Activated naive CD4-positive, alpha-beta T cell treated with anti-CD3 and anti-CD28 coated beads for 36 hours (primary cell): ENCODE data around the gene TAS2R41. TPM values are rescaled to one million over a fixed set of nuclear protein-coding genes. Genes with fewer than 3 reads are reported as not detected.

ENCODE experiments used
- CTCF ChIA-PET: fragments of 350-600 bp; sonication (Branson Sonifier 250); formaldehyde crosslinking; loops from one replicate; lab custom pipeline; 2021; ENCODE audit warnings: antibody characterized with exemption; lab: Charles Lee
- DNase-seq: peaks from one replicate; pipeline ENCODE4 v3.0.0-alpha.2; 2020
- H3K27ac Mint-ChIP-seq: one replicate; pipeline ENCODE4 v1.8.0; 2021; ENCODE audit warnings: mild to moderate bottlenecking, mixed read lengths
- H3K27me3 Mint-ChIP-seq: one replicate; pipeline ENCODE4 v1.8.0; 2021; ENCODE audit warnings: low read depth, mixed read lengths
- H3K36me3 Mint-ChIP-seq: one replicate; pipeline ENCODE4 v1.8.0; 2021; ENCODE audit warnings: low read depth, mixed read lengths
- H3K4me1 Mint-ChIP-seq: one replicate; pipeline ENCODE4 v1.8.0; 2021; ENCODE audit warnings: low read depth, mixed read lengths
- H3K4me3 Mint-ChIP-seq: one replicate; pipeline ENCODE4 v1.8.0; 2021; ENCODE audit warnings: mild to moderate bottlenecking, moderate library complexity, mixed read lengths
- H3K9me3 Mint-ChIP-seq: one replicate; pipeline ENCODE4 v1.8.0; 2021; ENCODE audit warnings: mixed read lengths
- intact Hi-C: fragments of 100-400 bp; cut with micrococcal nuclease; formaldehyde crosslinking; loops from one replicate; pipeline ENCODE4 v1.15.1; 2023
- total RNA-seq, 2 experiments: library from RNA; stranded (reverse); gene quantifications; one replicate each; pipeline ENCODE4 v1.2.3, GENCODE V29; 2021

Gene TAS2R41
- total RNA-seq, 2 experiments from 2014 or later, result not detected

DNA sequence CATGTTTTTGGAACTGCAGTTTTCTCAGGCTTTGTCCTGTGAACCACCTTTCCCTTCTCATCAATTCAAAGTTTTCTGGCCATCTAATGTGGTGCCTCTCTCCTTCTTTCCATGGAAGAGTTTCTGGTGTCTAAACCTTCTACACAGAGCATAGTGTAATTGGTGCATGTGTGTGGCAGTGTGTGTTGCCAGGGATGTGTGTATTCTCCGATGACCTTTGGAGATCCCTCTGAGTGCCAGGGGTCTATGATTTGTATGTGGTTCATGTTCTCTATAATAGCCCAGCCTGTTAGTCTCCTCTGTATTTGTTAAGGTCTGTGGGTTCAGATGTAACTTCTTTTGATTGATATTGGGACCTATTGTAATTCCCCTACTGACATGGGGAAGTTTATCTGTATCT, 32.9 kb upstream of the TAS2R41 start:
- no peaks in the 10 kb centered on the region for H3K9me3 Mint-ChIP-seq
- no peaks in the 10 kb centered on the region for H3K36me3 Mint-ChIP-seq
- no peak overlapping the region for H3K4me3 Mint-ChIP-seq
- no peak overlapping the region for H3K27ac Mint-ChIP-seq
- DNase-seq, result no peak
- intact Hi-C loops, result no loop called here
- no peaks in the 10 kb centered on the region for H3K27me3 Mint-ChIP-seq
- CTCF ChIA-PET, result no interaction called here
- peaks cover 2% of the 10 kb centered on the region for H3K4me1 Mint-ChIP-seq

DNA sequence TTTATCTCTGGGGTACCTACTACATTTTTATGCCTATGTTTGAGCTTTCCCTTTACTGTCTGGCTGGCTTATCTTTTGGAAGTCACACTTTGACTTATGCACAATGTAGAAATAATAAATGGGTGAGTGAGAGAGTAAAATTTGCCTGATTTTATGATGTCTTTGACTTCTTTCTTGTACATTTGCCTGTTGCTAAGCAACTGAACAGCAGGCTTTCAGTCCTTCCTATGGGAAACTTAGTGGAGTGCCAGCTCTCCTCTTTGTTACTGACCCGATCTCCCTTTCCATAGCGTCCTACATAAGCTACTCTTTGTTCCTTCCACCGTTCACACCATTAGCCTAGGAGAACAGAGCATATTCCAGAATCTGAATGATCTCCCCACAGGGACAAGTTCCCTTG, 30.2 kb upstream of the TAS2R41 start:
- CTCF ChIA-PET, result interaction anchor here (0.9 kb wide), 1 partner anchor 148 kb away, joined by 3 read pairs; no protein-coding TSS in a partner anchor
- Mint-ChIP-seq H3K36me3 (no peaks in the 10 kb centered on the region), H3K9me3 (no peaks in the 10 kb centered on the region), H3K4me1 (peaks cover 4% of the 10 kb centered on the region), H3K27me3 (no peaks in the 10 kb centered on the region), H3K27ac (no peak overlapping the region), H3K4me3 (no peak overlapping the region)
- no peak for DNase-seq
- intact Hi-C loops, result no loop called here

DNA sequence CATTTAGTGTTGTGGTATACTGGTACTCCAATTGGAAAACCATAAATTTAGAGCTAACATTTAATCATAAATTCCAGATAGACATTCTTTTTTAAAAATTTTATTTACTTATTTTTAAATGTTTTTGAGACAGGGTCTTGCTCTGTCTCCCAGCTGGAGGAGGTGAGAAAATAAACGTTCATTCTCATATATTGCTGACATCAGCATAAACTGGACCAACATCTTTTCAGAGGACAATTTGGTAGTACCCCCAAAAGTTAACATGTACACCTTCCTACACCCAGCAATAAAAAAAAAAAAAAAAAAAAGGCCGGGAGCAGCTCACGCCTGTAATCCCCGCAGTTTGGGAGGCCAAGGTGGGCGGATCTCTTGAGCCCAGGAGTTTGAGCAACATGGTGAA, 29.2 kb upstream of the TAS2R41 start:
- H3K9me3 Mint-ChIP-seq, result no peaks in the 10 kb centered on the region
- intact Hi-C loops, result no loop called here
- peaks cover 13% of the 10 kb centered on the region for H3K4me1 Mint-ChIP-seq
- CTCF ChIA-PET, result interaction anchor here (0.7 kb wide), 1 partner anchor 23 kb away, joined by 3 read pairs; no protein-coding TSS in a partner anchor
- no peak overlapping the region for H3K27ac Mint-ChIP-seq
- H3K4me3 Mint-ChIP-seq, result no peak overlapping the region
- no peak for DNase-seq
- no peaks in the 10 kb centered on the region for H3K36me3 Mint-ChIP-seq
- H3K27me3 Mint-ChIP-seq, result no peaks in the 10 kb centered on the region

DNA sequence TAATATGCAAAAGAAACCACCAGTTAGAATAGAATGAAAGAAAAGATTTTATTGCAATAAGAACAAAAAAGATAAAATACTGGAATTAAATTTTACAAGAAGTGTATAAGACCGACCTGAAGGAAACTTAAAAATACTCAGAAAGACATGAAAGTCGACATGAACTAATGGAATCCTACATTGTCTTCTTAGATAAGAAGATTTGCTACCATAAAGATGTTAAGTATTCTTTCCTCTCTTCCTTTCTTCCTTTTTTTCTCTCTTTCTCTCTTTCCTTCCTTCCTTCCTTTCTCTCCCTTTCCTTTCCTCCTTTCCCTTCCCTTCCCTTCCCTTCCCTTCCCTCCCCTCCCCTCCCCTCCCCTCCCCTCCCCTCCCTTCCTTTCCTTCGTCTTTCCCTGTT, 27.9 kb upstream of the TAS2R41 start:
- H3K27ac Mint-ChIP-seq, result no peak overlapping the region
- DNase-seq, result no peak
- peaks cover 1% of the 10 kb centered on the region for H3K36me3 Mint-ChIP-seq
- no peaks in the 10 kb centered on the region for H3K27me3 Mint-ChIP-seq
- H3K4me1 Mint-ChIP-seq, result peaks cover 16% of the 10 kb centered on the region
- H3K9me3 Mint-ChIP-seq, result no peaks in the 10 kb centered on the region
- no peak overlapping the region for H3K4me3 Mint-ChIP-seq
- CTCF ChIA-PET, result no interaction called here
- intact Hi-C loops, result no loop called here

DNA sequence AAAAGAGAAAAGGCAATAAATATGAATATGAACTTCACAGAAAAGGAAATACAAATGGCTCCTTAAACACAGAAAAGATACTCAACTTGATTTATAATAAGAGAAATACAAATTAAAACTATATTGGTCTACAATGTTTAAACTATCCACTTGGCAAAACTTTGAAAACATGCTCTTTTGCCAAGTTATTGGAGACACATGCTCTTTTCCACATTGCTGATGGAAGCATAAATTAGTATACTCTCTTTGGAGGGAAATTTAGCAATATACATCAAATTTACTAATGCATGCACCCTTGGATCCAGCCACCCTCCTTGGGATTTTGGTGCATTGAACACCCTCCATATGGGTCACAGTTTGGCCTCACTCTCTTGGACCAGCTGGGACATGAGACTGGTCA, 26.6 kb upstream of the TAS2R41 start:
- Mint-ChIP-seq H3K4me1 (peaks cover 18% of the 10 kb centered on the region), H3K4me3 (no peak overlapping the region), H3K27me3 (no peaks in the 10 kb centered on the region), H3K36me3 (peaks cover 1% of the 10 kb centered on the region), H3K9me3 (no peaks in the 10 kb centered on the region), H3K27ac (no peak overlapping the region)
- intact Hi-C loops, result no loop called here
- CTCF ChIA-PET, result no interaction called here
- no peak for DNase-seq

DNA sequence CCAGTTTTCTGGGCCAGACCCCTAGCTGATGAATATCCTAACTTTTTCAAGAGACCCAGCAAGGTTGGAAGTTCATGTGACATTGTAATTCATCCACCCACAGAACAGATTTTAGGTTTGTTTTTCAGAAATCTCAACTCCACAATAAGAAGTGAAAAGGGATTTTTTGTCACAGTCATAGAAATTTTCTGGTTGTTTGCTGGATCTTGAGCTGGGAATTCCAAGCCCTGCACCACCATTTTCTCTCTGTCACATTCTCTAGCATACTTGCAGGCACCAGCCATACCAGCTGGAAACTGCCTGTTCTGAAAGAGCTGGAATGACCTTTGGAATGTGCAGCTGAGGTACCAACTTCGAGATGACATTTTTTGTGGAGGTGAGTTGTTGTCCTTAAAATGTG, 25.9 kb upstream of the TAS2R41 start:
- CTCF ChIA-PET, result interaction anchor here (1.8 kb wide), 1 partner anchor 211 kb away, joined by 4 read pairs; no protein-coding TSS in a partner anchor
- intact Hi-C loops, result no loop called here
- no peak overlapping the region for H3K4me3 Mint-ChIP-seq
- no peaks in the 10 kb centered on the region for H3K27me3 Mint-ChIP-seq
- peaks cover 18% of the 10 kb centered on the region for H3K4me1 Mint-ChIP-seq
- H3K27ac Mint-ChIP-seq, result no peak overlapping the region
- no peak for DNase-seq
- H3K9me3 Mint-ChIP-seq, result no peaks in the 10 kb centered on the region
- peaks cover 1% of the 10 kb centered on the region for H3K36me3 Mint-ChIP-seq

DNA sequence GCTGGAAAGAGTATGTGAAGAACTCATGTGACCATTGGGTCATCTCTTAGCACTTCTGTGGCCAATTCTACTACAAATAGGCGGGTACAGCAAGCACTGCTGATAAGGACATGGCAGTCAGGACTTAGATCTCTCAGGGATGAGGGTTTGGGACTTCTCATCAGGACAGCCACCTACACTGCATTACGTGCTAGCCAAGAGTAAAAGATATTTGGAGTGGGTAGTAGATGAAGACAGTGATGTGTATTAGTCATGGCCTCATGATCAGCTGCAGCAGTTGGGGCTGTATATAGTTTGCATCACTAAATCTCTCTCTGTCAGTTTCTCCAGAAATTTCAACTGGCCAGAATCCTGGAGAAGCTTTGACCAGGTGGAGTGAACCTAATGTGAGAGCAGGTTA, 25.2 kb upstream of the TAS2R41 start:
- intact Hi-C loops, result no loop called here
- Mint-ChIP-seq H3K4me3 (no peak overlapping the region), H3K4me1 (peaks cover 18% of the 10 kb centered on the region), H3K36me3 (peaks cover 1% of the 10 kb centered on the region), H3K27me3 (no peaks in the 10 kb centered on the region), H3K27ac (no peak overlapping the region), H3K9me3 (no peaks in the 10 kb centered on the region)
- CTCF ChIA-PET, result interaction anchor here (1.8 kb wide), 1 partner anchor 212 kb away, joined by 4 read pairs; no protein-coding TSS in a partner anchor
- DNase-seq, result no peak

DNA sequence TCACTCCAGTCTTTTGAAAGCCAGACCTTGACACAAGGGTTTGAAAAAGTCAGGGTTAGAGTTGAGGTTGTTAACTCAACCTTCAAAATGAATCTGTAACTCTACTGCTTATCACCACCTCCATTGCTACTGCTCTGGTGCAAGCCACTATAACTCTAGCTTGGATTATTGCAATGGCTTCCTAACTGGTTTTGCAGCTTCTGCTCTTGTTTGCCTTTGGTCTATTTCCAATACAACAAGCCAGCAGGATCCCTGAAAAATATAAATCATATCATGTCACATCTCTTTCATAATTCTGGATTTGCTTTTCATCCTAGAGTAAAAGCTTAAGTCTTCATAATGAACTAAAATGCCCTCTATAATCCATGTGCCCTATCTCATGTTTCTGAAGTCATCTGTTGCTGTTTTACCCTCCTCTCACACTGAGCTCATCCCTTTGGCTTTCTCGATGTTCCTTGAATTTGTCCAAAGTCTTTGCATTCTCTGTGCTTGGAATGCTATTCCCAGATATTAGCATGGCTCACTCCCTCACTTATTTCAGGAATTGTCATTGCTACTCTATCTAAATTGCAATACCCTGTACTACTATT, 23.5 kb upstream of the TAS2R41 start:
- no peak overlapping the region for H3K4me3 Mint-ChIP-seq
- no peaks in the 10 kb centered on the region for H3K9me3 Mint-ChIP-seq
- intact Hi-C loops, result no loop called here
- CTCF ChIA-PET, result no interaction called here
- no peaks in the 10 kb centered on the region for H3K27me3 Mint-ChIP-seq
- H3K4me1 Mint-ChIP-seq, result peaks cover 18% of the 10 kb centered on the region
- DNase-seq, result no peak
- no peak overlapping the region for H3K27ac Mint-ChIP-seq
- peaks cover 1% of the 10 kb centered on the region for H3K36me3 Mint-ChIP-seq

DNA sequence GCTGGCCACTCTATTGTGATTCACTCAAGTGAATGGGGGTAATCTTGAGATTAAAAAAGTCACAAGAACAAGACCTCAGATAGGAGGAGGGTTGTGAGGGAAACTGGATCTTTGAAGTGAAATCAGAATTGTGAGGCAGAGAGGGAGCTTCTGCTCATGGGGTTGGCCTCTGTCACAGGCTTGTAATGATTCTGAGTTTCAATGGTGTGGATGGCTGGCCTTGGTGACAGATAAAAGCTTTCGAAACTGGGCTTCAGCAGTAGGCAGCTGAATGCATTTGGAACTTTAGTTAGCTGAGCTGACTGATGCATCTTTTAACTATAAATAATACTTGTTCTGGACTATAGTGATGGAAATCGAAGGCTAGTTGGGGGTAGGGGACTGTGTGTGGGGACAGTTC, 22.2 kb upstream of the TAS2R41 start:
- peaks cover 18% of the 10 kb centered on the region for H3K4me1 Mint-ChIP-seq
- intact Hi-C loops, result no loop called here
- no peak overlapping the region for H3K27ac Mint-ChIP-seq
- H3K4me3 Mint-ChIP-seq, result no peak overlapping the region
- CTCF ChIA-PET, result no interaction called here
- H3K36me3 Mint-ChIP-seq, result peaks cover 5% of the 10 kb centered on the region
- no peaks in the 10 kb centered on the region for H3K27me3 Mint-ChIP-seq
- DNase-seq, result no peak
- H3K9me3 Mint-ChIP-seq, result no peaks in the 10 kb centered on the region

DNA sequence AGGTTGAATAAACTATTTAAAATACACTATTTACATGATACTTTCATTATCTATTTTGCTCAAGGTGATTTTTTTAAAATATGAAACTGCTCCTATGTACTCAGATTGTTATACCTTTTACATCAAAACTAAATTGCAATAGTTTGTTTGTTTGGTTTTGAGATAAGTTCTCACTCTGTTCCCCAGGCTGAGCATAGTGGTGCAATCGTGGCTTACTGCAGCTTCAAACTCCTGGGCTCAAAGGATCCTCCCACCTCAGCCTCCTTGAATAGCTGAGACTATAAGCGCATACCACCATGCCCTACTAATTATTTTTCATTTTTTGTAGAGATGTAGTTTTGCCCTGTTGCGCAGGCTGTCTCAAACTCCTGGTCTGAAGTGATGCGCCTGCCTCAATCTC, 21.7 kb upstream of the TAS2R41 start:
- Mint-ChIP-seq H3K4me1 (peaks cover 18% of the 10 kb centered on the region), H3K36me3 (peaks cover 10% of the 10 kb centered on the region), H3K9me3 (peaks cover 4% of the 10 kb centered on the region), H3K27me3 (no peaks in the 10 kb centered on the region), H3K27ac (no peak overlapping the region), H3K4me3 (no peak overlapping the region)
- DNase-seq, result no peak
- CTCF ChIA-PET, result interaction anchor here (0.7 kb wide), 1 partner anchor 473 kb away, joined by 3 read pairs; no protein-coding TSS in a partner anchor
- intact Hi-C loops, result no loop called here

DNA sequence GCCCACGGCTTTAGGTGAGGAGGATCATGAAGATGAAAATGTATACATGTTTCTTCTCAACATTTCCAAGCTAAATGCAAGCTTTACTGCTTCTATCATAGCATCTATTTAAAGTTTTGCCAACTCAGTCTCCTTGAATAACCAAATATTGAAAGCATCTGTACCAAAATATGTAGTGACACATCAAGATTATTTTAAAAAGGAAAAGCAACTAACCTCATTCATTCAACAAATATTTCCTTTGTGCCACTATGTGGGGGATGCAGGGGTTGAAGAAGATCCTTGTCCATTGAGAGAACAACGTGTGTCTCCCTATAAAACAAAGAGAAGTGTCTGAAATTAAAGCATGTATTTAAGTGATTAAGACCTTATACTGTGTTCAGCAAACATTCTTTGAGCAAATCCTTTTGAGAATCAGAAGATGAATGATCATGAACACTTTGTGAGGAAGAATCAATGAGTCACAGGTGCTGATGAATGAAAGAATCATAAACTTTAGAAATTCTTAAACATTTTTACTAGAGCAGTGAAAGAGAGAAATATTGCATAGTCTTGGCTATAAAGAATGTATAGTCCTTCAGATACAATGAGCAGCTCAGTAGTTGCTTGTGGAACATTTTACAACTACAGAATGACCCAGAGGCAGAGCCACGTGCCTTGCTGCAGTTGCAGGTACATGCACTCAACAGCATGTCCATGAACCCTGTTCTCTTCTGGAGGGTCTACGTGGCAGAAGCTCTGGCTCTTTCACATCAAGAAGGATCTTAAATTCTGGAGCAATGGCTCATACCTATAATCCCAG, 20.5 kb upstream of the TAS2R41 start:
- no peak for DNase-seq
- CTCF ChIA-PET, result interaction anchor here (1.8 kb wide), 1 partner anchor 9 kb away, joined by 3 read pairs; no protein-coding TSS in a partner anchor
- Mint-ChIP-seq H3K9me3 (peaks cover 9% of the 10 kb centered on the region), H3K4me3 (no peak overlapping the region), H3K36me3 (peaks cover 10% of the 10 kb centered on the region), H3K4me1 (peaks cover 17% of the 10 kb centered on the region), H3K27me3 (no peaks in the 10 kb centered on the region), H3K27ac (no peak overlapping the region)
- intact Hi-C loops, result no loop called here

DNA sequence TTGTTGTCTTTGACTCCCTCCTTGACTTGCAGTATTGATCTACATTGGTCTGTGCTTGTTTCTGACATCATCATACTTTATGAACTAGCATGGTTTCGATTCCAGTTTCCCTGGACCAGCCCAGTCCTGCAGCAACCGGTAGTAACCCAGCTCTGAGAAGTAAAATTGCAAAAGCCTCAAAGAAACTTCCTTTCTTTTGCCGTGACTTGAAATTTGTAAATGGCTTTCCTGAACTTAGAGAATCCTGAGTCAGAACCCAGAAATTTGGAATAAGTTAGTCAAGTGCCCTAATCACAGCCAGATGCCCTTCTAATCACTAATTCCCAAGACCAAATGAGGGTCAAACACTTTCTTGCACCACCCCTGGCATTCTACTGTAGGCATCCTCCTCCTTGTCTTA, 19.4 kb upstream of the TAS2R41 start:
- DNase-seq, result no peak
- Mint-ChIP-seq H3K36me3 (peaks cover 10% of the 10 kb centered on the region), H3K27me3 (no peaks in the 10 kb centered on the region), H3K4me1 (peaks cover 6% of the 10 kb centered on the region), H3K4me3 (no peak overlapping the region), H3K27ac (no peak overlapping the region), H3K9me3 (peaks cover 9% of the 10 kb centered on the region)
- CTCF ChIA-PET, result no interaction called here
- intact Hi-C loops, result no loop called here

DNA sequence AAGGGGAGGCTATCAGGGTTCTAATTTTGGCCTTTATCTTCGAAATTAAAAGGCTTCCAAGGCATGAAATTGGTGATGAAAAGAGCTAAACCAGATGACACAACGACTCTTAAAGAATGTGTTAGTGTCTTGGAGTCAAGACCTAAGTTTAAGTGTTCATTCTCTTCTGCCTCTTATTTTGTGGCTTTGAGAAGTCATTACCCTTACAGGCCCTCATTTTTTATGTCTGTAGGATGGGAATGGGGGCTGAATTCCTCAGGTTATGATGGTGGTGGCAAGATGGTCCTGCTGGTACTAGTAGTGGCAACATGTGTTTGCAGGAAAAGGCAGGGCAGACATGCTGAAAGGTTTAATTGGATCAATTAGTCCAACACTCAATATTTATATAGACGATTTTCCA, 19.0 kb upstream of the TAS2R41 start:
- H3K27ac Mint-ChIP-seq, result no peak overlapping the region
- CTCF ChIA-PET, result no interaction called here
- intact Hi-C loops, result no loop called here
- H3K9me3 Mint-ChIP-seq, result peaks cover 9% of the 10 kb centered on the region
- DNase-seq, result no peak
- H3K4me3 Mint-ChIP-seq, result no peak overlapping the region
- H3K4me1 Mint-ChIP-seq, result peaks cover 4% of the 10 kb centered on the region
- no peaks in the 10 kb centered on the region for H3K27me3 Mint-ChIP-seq
- peaks cover 10% of the 10 kb centered on the region for H3K36me3 Mint-ChIP-seq
